Endodermal cell (in vitro differentiated cells): Measurements from ENCODE around the gene POLD2. TPM values are rescaled to one million over a fixed set of nuclear protein-coding genes. Genes with fewer than 3 reads are reported as not detected.

Experiments
- DNase-seq: peaks from one replicate; pipeline ENCODE4 v3.0.0-alpha.2; 2017
- H3K27ac ChIP-seq: 2 replicates; pipeline ENCODE4 v1.5.1; 2013; ENCODE audit warnings: mild to moderate bottlenecking, low read depth, low read length, moderate library complexity
- H3K27me3 ChIP-seq: 2 replicates; pipeline ENCODE4 v1.6.1; 2013; ENCODE audit warnings: mild to moderate bottlenecking, low read length, moderate library complexity; ENCODE audit not compliant: insufficient read depth, control insufficient read depth, poor library complexity, severe bottlenecking
- H3K36me3 ChIP-seq: 2 replicates; pipeline ENCODE4 v1.7.0; 2013; ENCODE audit warnings: mild to moderate bottlenecking, low read length, moderate library complexity; ENCODE audit not compliant: control insufficient read depth, insufficient read depth
- H3K4me1 ChIP-seq: one replicate; pipeline ENCODE4 v1.7.0; 2013; ENCODE audit warnings: low read length; ENCODE audit not compliant: control insufficient read depth, insufficient read depth
- H3K4me3 ChIP-seq: 2 replicates; pipeline ENCODE4 v1.5.1; 2013; ENCODE audit warnings: mild to moderate bottlenecking, low read length, moderate library complexity
- H3K9ac ChIP-seq: 2 replicates; pipeline ENCODE4 v1.6.1; 2013; ENCODE audit warnings: mild to moderate bottlenecking, low read length, moderate library complexity; ENCODE audit not compliant: poor library complexity, severe bottlenecking; ENCODE audit errors: extremely low read depth
- H3K9me3 ChIP-seq: 2 replicates; pipeline ENCODE4 v1.6.1; 2013; ENCODE audit warnings: mild to moderate bottlenecking, low read length, moderate library complexity; ENCODE audit not compliant: control insufficient read depth
- H3K27ac Mint-ChIP-seq: 2 replicates; pipeline ENCODE4 v1.8.0; 2020; ENCODE audit warnings: mixed read lengths
- H3K27me3 Mint-ChIP-seq: 2 replicates; pipeline ENCODE4 v1.8.0; 2021; ENCODE audit warnings: mild to moderate bottlenecking, mixed read lengths; ENCODE audit not compliant: insufficient read depth
- H3K36me3 Mint-ChIP-seq: 2 replicates; pipeline ENCODE4 v1.8.0; 2020; ENCODE audit warnings: low read depth, mixed read lengths
- H3K4me1 Mint-ChIP-seq: 2 replicates; pipeline ENCODE4 v1.8.0; 2020; ENCODE audit warnings: mixed read lengths
- H3K4me3 Mint-ChIP-seq: 2 replicates; pipeline ENCODE4 v1.8.0; 2020; ENCODE audit warnings: mild to moderate bottlenecking, moderate library complexity, mixed read lengths
- H3K9me3 Mint-ChIP-seq: 2 replicates; pipeline ENCODE4 v1.8.0; 2020; ENCODE audit warnings: mild to moderate bottlenecking, mixed read lengths
- WGBS, 2 experiments: methylation state at CpG; one replicate each; pipeline versions ENCODE4 v1.1.5 to v1.1.7; 2013; ENCODE audit warnings: missing lambda C conversion rate in 2 of 2, mixed read lengths in 1 of 2; ENCODE audit not compliant: insufficient coverage in 1 of 2, insufficient read length in 1 of 2; 5-methylcytosine and 5-hydroxymethylcytosine counted together
- total RNA-seq, 2 donors: library from RNA; stranded (reverse); fragmentation: NEBNext Ultra II Directional in 1 of 2; extraction: Animal tissue kit (Norgen Biotek cat#: 25700) in 1 of 2; gene quantifications; 2 replicates in 1 of 2; 3 replicates in 1 of 2; pipeline ENCODE4 v1.2.1, GENCODE V29; 2021
- TF ChIP-seq, protein P1 (sequence below): fragments of 200-600 bp; sonication (generic); conservative IDR thresholded peaks from 2 replicates; pipeline ENCODE4 v1.5.0; 2021; ENCODE audit warnings: antibody characterized with exemption, mild to moderate bottlenecking

The POLD2 gene
- total RNA-seq, 2 donors from 2014 or later: 127 to 141 TPM

DNA sequence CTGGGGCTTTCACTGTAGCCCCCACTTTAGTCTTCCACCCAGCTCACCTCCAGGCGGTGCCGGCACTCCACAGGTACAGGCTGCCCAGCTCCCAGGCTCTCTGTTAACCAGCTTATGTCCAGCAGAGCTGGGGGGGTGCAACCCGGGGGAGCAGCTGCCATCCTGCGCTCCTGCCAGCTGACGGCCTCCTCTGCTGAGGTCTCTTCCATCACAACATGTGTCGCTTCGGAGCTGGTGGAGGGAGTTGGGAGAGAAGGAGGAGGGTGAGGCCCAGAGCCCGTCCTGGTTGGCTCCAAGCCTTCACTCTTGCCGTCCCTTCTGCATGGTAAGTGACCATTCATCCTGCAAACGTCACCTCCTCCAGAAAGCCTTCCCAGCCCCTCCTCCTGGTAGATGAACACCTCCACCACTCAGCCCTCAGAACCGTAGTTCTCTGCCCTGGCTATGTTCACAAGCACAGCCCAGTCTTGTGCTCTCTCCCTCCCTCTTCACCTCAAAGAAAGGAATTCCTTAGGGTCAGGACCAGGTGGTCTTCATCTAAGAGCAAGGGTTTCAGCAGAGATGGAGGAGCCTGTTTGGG is 42.6 kb downstream of the POLD2 start:
- peak overlapping the region; percentile 80 for H3K4me3 Mint-ChIP-seq
- Histone ChIP-seq H3K4me1 (no peaks in the 10 kb centered on the region), H3K9me3 (no peaks in the 10 kb centered on the region), H3K4me3 (peak overlapping the region; percentile 91), H3K27ac (no peak overlapping the region), H3K27me3 (no peaks in the 10 kb centered on the region), H3K36me3 (peaks cover 24% of the 10 kb centered on the region), H3K9ac (no peak overlapping the region)
- no peaks in the 10 kb centered on the region for H3K4me1 Mint-ChIP-seq
- H3K9me3 Mint-ChIP-seq: no peaks in the 10 kb centered on the region
- peaks cover 28% of the 10 kb centered on the region for H3K36me3 Mint-ChIP-seq
- H3K27ac Mint-ChIP-seq: no peak overlapping the region
- H3K27me3 Mint-ChIP-seq: peaks cover 17% of the 10 kb centered on the region
- DNase-seq: no peak
- TF ChIP-seq, protein P1, sequence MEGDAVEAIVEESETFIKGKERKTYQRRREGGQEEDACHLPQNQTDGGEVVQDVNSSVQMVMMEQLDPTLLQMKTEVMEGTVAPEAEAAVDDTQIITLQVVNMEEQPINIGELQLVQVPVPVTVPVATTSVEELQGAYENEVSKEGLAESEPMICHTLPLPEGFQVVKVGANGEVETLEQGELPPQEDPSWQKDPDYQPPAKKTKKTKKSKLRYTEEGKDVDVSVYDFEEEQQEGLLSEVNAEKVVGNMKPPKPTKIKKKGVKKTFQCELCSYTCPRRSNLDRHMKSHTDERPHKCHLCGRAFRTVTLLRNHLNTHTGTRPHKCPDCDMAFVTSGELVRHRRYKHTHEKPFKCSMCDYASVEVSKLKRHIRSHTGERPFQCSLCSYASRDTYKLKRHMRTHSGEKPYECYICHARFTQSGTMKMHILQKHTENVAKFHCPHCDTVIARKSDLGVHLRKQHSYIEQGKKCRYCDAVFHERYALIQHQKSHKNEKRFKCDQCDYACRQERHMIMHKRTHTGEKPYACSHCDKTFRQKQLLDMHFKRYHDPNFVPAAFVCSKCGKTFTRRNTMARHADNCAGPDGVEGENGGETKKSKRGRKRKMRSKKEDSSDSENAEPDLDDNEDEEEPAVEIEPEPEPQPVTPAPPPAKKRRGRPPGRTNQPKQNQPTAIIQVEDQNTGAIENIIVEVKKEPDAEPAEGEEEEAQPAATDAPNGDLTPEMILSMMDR: no peak
- WGBS, 2 experiments: 93 to 100% methylated on average over 1 to 9 of the region's 11 CpGs

DNA sequence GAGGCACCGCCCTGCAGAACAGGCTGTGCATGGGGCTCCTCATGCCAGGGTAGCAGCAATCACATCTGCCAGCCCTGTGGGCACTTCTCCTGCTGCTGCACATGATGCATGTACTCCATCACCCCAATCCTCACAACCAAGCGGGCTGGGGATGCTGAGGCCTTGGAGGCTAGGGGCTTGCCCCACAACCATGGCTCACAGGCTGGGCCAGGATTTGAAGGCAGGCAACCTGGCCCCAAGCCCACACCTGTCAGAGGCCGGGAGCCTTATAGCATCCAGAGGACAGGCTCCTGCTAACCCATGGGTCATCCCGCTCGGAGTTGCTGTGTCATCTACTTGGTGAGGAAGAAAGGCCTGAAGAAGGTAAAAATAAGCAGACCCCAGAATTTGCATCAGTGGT is 43.2 kb downstream of the POLD2 start:
- 95 to 96% methylated on average over 4 to 5 of the region's 5 CpGs for WGBS, 2 experiments
- no peak overlapping the region for H3K4me3 Mint-ChIP-seq
- Histone ChIP-seq H3K27ac (no peak overlapping the region), H3K9ac (no peak overlapping the region), H3K4me3 (no peak overlapping the region), H3K4me1 (no peaks in the 10 kb centered on the region), H3K9me3 (no peaks in the 10 kb centered on the region), H3K27me3 (no peaks in the 10 kb centered on the region), H3K36me3 (peaks cover 24% of the 10 kb centered on the region)
- no peak overlapping the region for H3K27ac Mint-ChIP-seq
- peaks cover 33% of the 10 kb centered on the region for H3K36me3 Mint-ChIP-seq
- TF ChIP-seq, protein P1: no peak
- H3K4me1 Mint-ChIP-seq: no peaks in the 10 kb centered on the region
- peaks cover 17% of the 10 kb centered on the region for H3K27me3 Mint-ChIP-seq
- H3K9me3 Mint-ChIP-seq: no peaks in the 10 kb centered on the region
- no peak for DNase-seq

DNA sequence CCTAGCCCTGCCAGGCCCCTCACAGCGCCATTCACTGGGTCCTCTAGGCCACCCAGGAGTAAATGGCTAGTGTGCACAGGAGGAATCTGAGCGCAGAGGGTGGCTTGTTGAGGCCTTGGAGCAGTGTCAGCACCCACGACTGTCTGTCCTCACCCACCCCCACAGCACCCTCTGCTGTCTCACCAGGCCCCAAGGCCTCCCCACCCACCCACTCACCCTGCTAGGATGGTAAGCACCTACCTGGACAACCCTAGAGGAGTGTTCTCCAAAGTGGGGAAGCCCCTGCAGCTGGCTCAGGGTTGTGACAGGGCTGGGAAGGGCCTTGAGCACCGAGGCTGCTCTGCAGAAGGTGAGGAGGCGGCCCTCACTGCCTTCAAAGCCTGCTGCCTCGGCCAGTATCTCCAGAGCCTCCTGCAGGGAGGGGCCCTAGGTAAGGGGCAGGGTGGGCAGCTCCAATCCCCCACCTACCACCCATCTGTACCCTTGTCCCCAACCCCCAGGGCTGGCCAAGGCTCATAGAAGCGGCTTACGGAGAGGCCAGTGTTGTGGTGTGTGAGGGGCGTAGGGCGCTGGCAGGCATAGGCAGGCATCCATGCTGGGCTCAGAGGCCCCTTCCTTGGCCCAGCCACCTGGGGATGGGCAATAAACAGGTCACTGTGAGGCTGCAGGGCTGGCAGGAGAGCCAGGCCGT is 43.9 kb downstream of the POLD2 start:
- Mint-ChIP-seq H3K36me3 (peaks cover 33% of the 10 kb centered on the region), H3K27me3 (peaks cover 15% of the 10 kb centered on the region), H3K4me3 (no peak overlapping the region), H3K4me1 (no peaks in the 10 kb centered on the region), H3K27ac (no peak overlapping the region), H3K9me3 (no peaks in the 10 kb centered on the region)
- TF ChIP-seq, protein P1: no peak
- 83 to 95% methylated on average over 3 to 11 of the region's 11 CpGs for WGBS, 2 experiments
- Histone ChIP-seq H3K9me3 (no peaks in the 10 kb centered on the region), H3K4me3 (no peak overlapping the region), H3K27me3 (no peaks in the 10 kb centered on the region), H3K27ac (no peak overlapping the region), H3K9ac (no peak overlapping the region), H3K36me3 (peaks cover 24% of the 10 kb centered on the region), H3K4me1 (no peaks in the 10 kb centered on the region)
- DNase-seq: no peak
